Activated naive CD8-positive, alpha-beta T cell (primary cell): ENCODE results near the gene PHACTR1.

Source experiments
- H3K27ac Mint-ChIP-seq: one replicate; pipeline ENCODE4 v1.8.0; 2021; ENCODE audit warnings: mixed read lengths
- H3K27me3 Mint-ChIP-seq: one replicate; pipeline ENCODE4 v1.8.0; 2021; ENCODE audit warnings: mixed read lengths
- H3K36me3 Mint-ChIP-seq: one replicate; pipeline ENCODE4 v1.8.0; 2021; ENCODE audit warnings: mixed read lengths
- H3K4me1 Mint-ChIP-seq: one replicate; pipeline ENCODE4 v1.8.0; 2021; ENCODE audit warnings: low read depth, mixed read lengths
- H3K4me3 Mint-ChIP-seq: one replicate; pipeline ENCODE4 v1.8.0; 2021; ENCODE audit warnings: mild to moderate bottlenecking, mixed read lengths
- H3K9me3 Mint-ChIP-seq: one replicate; pipeline ENCODE4 v1.8.0; 2021; ENCODE audit warnings: low read depth, mixed read lengths

The PHACTR1 gene

DNA sequence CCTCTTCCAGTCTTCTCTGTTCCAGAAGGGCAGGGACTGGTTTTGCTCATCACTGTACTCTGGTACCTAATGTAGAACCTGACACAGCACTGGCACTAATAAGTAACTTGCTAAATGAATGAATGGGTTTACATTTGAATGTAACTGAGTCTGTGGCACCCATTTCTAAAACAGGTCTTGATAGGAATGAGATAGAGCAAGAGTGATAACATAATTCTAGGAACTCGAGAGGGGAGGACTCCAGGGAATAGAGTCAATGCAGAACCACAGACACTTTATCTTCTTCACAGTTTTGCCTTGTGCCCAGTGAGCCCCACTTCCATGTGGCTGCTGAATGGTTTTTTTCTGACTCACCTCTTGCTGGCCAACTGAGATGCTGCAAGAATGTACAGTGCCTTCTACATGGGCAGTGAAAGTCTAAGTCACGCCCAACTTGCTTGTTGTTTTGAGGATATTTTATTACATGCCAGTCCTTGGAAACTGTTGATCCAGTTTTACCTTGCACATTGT, 550.6 kb downstream of the PHACTR1 start:
- Mint-ChIP-seq H3K9me3 (no peaks in the 10 kb centered on the region), H3K4me3 (no peak overlapping the region), H3K27ac (no peak overlapping the region), H3K36me3 (peaks cover 4% of the 10 kb centered on the region), H3K4me1 (peaks cover 4% of the 10 kb centered on the region), H3K27me3 (no peaks in the 10 kb centered on the region)

DNA sequence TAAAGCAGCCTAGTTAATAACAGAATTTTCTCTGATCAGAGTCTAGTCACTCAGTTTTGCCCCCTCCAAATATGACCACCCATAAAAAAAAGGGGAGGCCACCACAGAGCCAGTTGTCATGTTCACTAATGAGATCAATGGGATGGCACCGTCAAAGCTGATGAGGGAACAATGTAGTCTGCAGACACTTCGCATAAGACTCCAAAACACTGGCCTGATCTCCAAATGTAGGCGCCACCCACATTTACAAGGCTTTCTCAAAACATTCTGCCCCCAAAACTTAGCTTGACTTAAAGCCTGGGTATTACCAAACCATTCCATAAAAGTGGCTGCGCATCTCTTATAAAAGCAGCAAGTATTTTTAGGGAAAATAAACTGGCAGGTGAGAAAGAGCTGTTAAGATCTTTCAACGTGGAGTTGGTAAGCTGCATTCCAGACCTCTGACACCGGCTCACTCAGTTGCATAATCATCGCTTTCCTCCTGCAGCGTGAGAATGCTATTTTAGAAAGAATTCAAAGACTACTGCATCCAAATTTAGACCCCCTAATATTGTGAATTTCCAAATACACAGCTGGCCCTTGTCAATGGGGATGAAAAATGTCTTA, 552.4 kb downstream of the PHACTR1 start:
- Mint-ChIP-seq H3K4me3 (no peak overlapping the region), H3K4me1 (peaks cover 16% of the 10 kb centered on the region), H3K9me3 (no peaks in the 10 kb centered on the region), H3K36me3 (peaks cover 4% of the 10 kb centered on the region), H3K27ac (no peak overlapping the region), H3K27me3 (no peaks in the 10 kb centered on the region)

- peaks cover 32% of the 10 kb centered on the region for H3K4me1 Mint-ChIP-seq
- H3K36me3 Mint-ChIP-seq: peaks cover 2% of the 10 kb centered on the region
- no peaks in the 10 kb centered on the region for H3K27me3 Mint-ChIP-seq
- no peaks in the 10 kb centered on the region for H3K9me3 Mint-ChIP-seq
- H3K4me3 Mint-ChIP-seq: no peak overlapping the region
- no peak overlapping the region for H3K27ac Mint-ChIP-seq
Observed at GRCh38 chr6:13272131-13273046, 555.8 kb downstream of the PHACTR1 start.

GRCh38 chr6:13273202-13273930, 556.8 kb downstream of the PHACTR1 start:
- Mint-ChIP-seq H3K27ac (peak overlapping the region; percentile 1), H3K9me3 (no peaks in the 10 kb centered on the region), H3K4me3 (peak overlapping the region; percentile 73), H3K4me1 (peaks cover 34% of the 10 kb centered on the region), H3K27me3 (no peaks in the 10 kb centered on the region), H3K36me3 (peaks cover 2% of the 10 kb centered on the region)

DNA sequence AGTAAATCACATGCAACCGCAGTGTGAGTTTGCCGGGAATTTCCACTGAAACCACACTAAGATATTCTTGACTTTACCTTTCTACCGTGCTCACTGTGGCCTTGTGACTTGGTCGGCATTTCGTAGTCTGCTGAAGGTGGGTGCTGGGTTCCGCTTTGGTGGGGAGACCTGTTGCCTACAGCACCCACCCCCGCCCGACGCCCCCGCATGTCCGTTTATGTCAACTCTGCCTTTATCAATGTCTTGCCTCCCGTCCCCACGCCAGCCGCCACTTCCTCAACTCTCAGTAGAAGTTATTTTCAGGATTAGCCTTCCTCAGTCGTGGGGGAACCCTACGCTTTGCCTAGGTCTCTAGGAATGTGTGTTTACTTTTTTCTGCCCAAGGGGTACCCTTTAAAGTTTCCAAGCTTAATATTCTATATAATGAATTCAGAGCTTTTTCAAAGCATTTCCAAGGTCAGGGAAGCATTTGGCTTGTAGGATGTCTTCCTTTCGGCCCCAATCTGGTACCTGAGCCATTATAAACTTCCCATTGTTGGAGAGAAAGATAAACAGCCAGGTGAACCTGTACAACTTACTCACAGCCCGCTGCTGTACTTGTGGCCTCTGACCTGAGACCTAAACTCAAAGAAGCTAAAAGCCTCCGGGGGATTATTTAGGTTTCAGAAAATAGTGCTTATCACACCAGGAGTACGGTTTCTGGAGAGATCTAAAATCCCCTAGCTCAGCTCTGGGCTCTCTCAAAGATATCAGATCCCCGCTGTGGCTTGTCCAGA, 557.6 kb downstream of the PHACTR1 start:
- H3K4me3 Mint-ChIP-seq: peak overlapping the region; percentile 73
- H3K27me3 Mint-ChIP-seq: no peaks in the 10 kb centered on the region
- no peaks in the 10 kb centered on the region for H3K9me3 Mint-ChIP-seq
- peaks cover 34% of the 10 kb centered on the region for H3K4me1 Mint-ChIP-seq
- peak overlapping the region; percentile 81 for H3K27ac Mint-ChIP-seq
- H3K36me3 Mint-ChIP-seq: peaks cover 2% of the 10 kb centered on the region

- H3K36me3 Mint-ChIP-seq: peaks cover 2% of the 10 kb centered on the region
- H3K4me1 Mint-ChIP-seq: peaks cover 36% of the 10 kb centered on the region
- H3K27ac Mint-ChIP-seq: no peak overlapping the region
- no peaks in the 10 kb centered on the region for H3K9me3 Mint-ChIP-seq
- no peak overlapping the region for H3K4me3 Mint-ChIP-seq
- H3K27me3 Mint-ChIP-seq: no peaks in the 10 kb centered on the region
Observed at GRCh38 chr6:13274707-13275434, 558.3 kb downstream of the PHACTR1 start.

DNA sequence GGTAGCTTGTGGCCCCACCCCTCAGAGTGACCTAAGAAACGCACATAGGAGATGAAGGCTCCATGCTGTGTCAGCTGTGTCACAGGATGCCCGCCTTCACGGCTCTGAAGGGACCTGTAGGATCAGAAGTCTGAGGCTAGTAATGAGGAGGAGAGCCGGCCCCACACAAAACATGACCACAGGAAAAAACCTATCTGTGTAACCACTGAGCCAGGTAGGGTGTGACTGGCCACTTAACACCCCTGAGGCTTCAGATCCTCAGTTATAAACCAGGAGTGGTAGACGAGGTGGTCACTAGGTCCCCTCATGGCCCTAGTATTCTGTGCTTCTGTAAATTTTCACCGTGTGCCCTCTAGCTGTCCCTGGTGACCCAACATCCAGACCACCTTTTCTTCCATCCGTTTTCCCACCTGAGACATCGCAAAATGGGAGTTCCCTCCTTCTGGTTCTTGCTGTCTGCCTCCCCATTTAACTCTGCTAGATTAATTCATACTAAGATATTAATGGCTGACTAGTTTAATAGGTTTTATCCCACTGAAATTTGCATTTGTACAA, 558.9 kb downstream of the PHACTR1 start:
- H3K36me3 Mint-ChIP-seq: peaks cover 2% of the 10 kb centered on the region
- H3K27me3 Mint-ChIP-seq: no peaks in the 10 kb centered on the region
- H3K27ac Mint-ChIP-seq: peak overlapping the region; percentile 28
- H3K9me3 Mint-ChIP-seq: no peaks in the 10 kb centered on the region
- H3K4me3 Mint-ChIP-seq: no peak overlapping the region
- peaks cover 40% of the 10 kb centered on the region for H3K4me1 Mint-ChIP-seq

GRCh38 chr6:13277231-13277630, 560.7 kb downstream of the PHACTR1 start:
- Mint-ChIP-seq H3K27ac (no peak overlapping the region), H3K27me3 (no peaks in the 10 kb centered on the region), H3K9me3 (no peaks in the 10 kb centered on the region), H3K4me3 (no peak overlapping the region), H3K4me1 (peaks cover 38% of the 10 kb centered on the region), H3K36me3 (no peaks in the 10 kb centered on the region)

DNA sequence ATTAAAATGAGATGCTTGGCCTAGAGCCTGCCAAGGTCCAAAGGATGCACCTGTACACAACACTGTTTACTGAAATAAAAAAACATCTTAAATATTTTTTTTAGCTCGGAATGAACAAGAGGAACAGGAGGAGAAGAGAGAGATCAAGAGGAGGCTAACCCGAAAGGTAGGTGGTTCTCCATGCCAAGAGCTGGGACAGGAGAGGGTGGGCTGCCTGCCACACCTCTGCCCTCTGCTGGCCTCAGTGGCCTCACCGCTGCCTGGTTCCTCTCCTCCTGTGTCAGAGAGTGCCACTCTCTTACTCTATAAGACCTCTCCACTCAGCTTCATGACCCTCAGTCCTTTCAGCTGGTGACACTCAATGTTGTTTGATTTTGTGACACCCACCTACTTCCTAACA, 561.6 kb downstream of the PHACTR1 start:
- Mint-ChIP-seq H3K4me3 (no peak overlapping the region), H3K27me3 (no peaks in the 10 kb centered on the region), H3K36me3 (no peaks in the 10 kb centered on the region), H3K9me3 (no peaks in the 10 kb centered on the region), H3K4me1 (peaks cover 32% of the 10 kb centered on the region), H3K27ac (no peak overlapping the region)

DNA sequence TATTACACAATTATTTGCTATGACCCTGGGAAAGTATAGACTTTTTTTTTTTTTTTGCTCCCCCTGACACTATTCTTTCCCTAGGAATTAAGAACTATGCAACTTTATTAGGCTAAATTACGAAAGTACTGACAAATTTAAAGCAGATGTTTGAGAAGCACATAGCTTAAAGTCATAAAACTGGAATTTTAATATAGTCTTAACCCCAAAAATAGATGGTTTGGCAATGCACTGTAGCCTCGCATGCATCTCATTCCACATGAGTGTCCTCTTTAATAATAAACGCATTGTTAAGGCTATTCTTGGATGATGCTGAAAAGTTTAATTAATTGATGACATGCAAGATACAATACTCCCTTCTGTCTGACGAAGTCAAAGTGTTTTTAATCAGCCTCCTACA, 562.4 kb downstream of the PHACTR1 start:
- Mint-ChIP-seq H3K36me3 (no peaks in the 10 kb centered on the region), H3K27me3 (no peaks in the 10 kb centered on the region), H3K4me3 (no peak overlapping the region), H3K9me3 (no peaks in the 10 kb centered on the region), H3K4me1 (peaks cover 25% of the 10 kb centered on the region), H3K27ac (no peak overlapping the region)

GRCh38 chr6:13280254-13280653, 563.7 kb downstream of the PHACTR1 start:
- H3K4me1 Mint-ChIP-seq: peaks cover 14% of the 10 kb centered on the region
- H3K36me3 Mint-ChIP-seq: no peaks in the 10 kb centered on the region
- no peak overlapping the region for H3K4me3 Mint-ChIP-seq
- H3K27ac Mint-ChIP-seq: no peak overlapping the region
- H3K27me3 Mint-ChIP-seq: no peaks in the 10 kb centered on the region
- no peaks in the 10 kb centered on the region for H3K9me3 Mint-ChIP-seq

DNA sequence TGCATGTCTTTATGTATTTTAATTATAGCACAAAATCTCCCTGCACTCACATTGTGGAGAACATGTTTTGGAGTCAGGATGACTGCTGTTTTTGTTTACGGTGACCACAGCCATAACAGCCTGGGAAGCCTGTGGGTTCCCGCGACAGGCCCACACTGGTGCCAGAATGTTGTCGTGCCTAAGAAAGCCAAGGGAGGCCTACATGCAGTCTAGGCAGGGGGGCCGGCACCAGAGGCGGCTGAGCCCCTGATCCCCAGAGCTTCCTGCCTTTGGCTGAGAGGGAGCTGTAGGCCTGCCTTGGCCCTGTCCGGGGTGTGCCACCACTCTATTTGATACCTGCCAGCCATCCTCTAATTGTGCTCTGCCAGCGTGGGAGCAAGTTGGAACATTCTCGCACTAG, 565.1 kb downstream of the PHACTR1 start:
- Mint-ChIP-seq H3K27ac (no peak overlapping the region), H3K4me1 (peaks cover 13% of the 10 kb centered on the region), H3K27me3 (no peaks in the 10 kb centered on the region), H3K36me3 (peaks cover 9% of the 10 kb centered on the region), H3K9me3 (peaks cover 9% of the 10 kb centered on the region), H3K4me3 (no peak overlapping the region)

DNA sequence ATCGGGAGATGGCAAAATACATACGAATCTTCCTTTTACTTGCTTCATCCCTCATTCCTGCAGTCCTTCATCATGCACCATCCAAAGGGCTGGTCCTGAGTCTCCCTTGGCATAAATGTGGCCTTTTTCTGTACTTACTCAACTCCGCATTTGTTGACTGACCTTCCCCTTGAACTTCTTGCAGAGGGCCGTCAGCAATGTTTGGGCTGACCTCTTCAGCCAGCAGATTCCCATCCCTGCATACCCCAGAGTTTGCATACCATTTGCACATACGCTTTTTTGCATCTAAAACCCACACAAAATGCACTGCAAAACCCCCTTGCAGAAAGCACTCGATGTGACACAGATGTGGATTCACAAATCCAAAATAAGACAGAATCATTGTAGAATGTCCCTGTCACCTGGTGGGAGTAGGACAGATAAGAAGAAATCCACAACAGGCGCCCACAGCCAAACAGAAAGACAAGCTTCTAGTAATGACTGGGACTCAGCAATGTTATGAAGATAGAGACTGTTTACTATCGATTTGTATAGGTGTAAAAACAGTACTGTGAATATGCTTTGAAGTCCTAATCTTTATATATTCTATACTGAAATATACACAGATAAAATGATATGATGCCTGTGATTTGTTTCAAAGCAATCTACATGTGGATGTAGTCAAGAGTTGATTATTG, 566.0 kb downstream of the PHACTR1 start:
- H3K27ac Mint-ChIP-seq: no peak overlapping the region
- H3K4me1 Mint-ChIP-seq: peaks cover 9% of the 10 kb centered on the region
- peaks cover 12% of the 10 kb centered on the region for H3K36me3 Mint-ChIP-seq

More for the DNA sequence above, 566.0 kb downstream of the PHACTR1 start:
- H3K9me3 Mint-ChIP-seq: peaks cover 9% of the 10 kb centered on the region
- no peaks in the 10 kb centered on the region for H3K27me3 Mint-ChIP-seq
- H3K4me3 Mint-ChIP-seq: no peak overlapping the region
